Measurements from ENCODE around the gene DIMT1.
A peak's percentile ranks its signal among the peaks of the same experiment; 100 is the strongest.

The DIMT1 gene

DNA sequence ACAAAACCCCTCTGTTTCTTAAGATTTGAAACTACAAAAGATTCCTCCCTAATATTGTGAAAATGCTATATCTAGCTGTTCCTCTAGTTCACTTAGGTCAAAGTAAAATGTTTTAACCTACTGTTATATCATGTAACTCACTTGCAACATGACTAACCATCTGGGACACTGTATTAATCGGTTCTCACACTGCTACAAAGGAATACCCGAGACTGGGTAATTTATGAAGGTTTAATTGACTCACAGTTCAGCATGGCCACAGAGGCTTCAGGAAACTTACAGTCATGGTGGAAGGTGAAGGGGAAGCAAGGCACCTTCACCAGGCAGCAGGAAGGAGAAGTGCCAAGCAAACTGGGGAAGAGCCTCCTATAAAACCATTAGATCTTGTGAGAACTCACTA lies 34.7 kb downstream of the DIMT1 start:
- no peak for DNase-seq

DNA sequence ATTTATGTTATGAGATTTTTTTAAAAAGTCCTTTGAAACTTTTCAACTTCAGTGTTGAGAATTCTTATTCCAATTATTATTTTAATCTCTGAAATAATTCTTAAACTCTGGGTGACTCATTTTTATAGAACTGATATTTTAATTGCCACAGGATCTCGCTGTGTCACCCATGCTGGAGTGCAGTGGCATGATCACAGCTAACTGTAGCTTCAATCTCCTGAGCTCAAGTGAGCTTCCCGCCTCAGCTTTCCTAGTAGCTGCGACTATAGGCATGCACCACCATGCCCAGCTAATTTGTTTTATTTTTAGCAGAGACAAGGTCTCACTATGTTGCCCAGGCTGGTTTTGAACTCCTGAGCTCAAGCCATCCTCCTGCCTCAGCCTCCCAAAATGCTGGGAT lies 41.0 kb downstream of the DIMT1 start:
- no peak for DNase-seq

DNA sequence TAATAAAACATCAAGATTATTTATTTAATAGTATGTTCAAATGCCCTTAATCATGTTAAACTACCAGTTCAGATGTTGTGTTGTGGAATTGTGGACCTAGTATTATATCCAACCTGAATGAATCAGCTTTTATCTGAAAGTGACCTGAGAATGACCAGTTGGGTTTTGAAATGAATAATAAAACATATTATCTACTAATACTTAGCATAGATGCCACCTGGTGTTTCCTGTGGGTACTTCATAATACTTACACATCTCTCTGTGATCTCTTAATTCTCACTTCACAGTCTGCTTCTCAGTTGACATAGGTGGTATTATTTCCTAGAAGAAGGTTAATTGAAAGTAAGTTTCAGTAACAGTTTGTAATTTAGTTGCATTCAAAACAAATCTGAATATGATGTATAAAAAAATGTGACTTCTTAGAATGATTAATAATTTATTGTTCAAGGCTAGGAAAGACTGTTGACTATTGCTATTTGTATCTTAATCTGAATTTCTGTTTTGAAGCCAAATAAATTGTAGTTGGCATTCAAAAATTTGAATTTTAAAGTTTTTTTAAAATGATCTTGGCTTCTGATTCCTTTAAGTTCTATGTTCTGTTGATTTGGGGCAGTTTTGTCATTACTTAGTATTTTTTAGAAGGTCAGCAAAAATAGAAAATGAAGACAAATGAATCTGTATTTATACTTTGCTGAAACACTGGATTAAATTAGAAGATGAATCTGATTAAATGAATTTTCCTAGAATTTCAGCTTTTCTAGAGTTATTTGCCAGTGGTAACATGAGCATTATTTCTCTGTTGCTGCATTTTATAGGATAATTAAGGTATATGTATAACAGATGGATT lies 49.5 kb downstream of the DIMT1 start:
- peak in 1 of 2 donors; percentile 72 for DNase-seq

DNA sequence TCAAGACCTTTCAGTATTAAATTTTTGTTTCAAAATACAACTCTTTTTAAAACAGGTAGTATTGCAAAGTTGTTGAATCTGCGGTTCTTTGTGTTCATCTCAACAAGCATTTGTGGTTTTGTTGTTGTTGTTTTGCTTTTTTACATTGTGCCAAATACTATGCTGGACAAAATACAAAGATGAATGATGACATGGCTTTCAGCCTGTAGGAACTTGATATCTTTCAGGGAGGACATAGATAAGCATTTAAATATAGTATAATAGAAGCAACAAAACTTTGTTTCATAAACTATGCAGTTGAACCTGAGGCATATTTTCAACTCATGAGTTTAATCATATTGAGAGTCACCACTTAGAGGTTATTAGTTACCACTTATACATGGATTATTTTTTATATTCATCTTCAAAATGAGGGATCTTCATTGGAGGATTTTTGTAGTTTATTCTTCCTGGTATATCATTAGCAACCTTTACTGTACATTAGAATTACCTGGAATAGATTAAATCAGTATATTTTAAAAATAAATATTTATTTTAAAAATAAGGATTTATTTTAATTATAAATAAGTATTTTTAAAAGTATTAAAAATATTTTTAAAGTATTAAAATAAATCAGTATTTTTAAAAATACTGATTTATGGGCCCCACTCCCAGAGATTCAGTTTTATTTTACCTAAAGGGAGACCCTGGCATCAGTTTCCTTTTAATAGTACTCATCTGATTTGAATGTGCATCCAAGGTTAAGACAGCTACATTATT lies 54.8 kb downstream of the DIMT1 start:
- no peak for DNase-seq

DNA sequence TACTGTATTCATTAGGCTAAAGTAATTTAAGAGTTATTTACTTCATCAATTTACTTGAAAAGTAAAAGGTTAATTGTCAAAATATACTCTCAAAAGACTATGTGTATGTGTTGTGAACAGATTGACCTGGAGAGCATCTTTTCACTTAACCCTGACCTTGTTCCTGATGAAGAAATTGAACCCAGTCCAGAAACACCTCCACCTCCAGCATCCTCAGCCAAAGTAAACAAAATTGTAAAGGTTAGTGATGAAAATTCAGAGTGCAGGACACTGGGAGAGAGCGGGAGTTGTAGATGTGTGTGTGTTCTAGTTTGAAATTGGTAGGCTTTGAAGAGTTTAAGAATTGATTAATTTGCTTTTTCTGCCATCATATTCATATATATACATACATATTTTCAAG lies 55.8 kb downstream of the DIMT1 start:
- no peak for DNase-seq

GRCh38 chr5:62346748-62347147 lies 57.0 kb downstream of the DIMT1 start:
- no peak for DNase-seq

- DNase-seq: no peak
These were observed 60.3 kb downstream of the DIMT1 start for GRCh38 chr5:62343428-62343827.

DNA sequence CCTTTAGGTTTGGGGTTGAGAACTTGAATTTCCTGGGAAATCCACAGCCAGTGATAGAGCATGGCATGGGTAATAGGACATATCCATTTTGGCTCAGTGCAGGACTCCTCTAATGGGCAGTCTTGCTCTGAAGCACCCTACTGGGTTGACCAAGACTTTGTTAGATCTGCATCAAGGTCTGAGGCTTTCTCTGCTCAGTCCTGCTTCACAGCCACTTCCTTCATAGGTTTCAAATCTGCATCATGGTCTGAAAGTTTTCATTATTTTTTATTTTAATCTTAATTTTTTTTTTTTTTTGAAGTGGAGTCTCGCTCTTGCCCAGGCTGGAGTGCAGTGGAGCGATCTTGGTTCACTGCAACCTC lies 61.2 kb downstream of the DIMT1 start:
- DNase-seq: no peak

GRCh38 chr5:62341783-62342475 lies 61.8 kb downstream of the DIMT1 start:
- DNase-seq: peak in 1 of 2 donors; percentile 21

GRCh38 chr5:62340979-62341378 lies 62.7 kb downstream of the DIMT1 start:
- no peak for DNase-seq

DNA sequence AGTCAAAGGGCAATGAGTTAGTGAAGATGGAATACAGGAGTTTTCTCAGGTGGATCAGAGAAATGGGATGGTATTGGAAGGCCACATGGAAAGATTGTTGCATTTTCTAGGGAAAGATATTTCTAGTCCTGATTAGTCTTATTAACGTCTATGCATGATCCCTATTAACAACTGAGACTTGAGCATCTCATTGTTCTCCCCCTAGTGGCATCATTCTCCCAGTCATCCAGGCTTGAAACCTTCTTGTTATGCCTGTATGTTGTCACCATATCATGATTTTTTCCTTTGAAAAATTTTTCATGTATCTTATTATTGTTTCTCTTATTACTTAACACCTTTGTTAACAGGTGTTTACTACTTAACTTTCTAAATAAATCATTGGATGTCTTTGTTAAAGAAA lies 63.3 kb downstream of the DIMT1 start:
- DNase-seq: no peak
